GM10248 (cell line): Measurements from ENCODE around the gene MAD1L1.

Source experiments
- CTCF ChIA-PET: fragments of 300-600 bp; sonication (Branson Sonifier 250); formaldehyde crosslinking; extraction: SDS; loops from one replicate; lab custom pipeline; 2021; ENCODE audit warnings: antibody characterized with exemption; lab: Yijun Ruan, JAX
- POLR2A ChIA-PET: fragments of 350-650 bp; sonication (Branson Sonifier 250); formaldehyde crosslinking; extraction: SDS; loops from one replicate; lab custom pipeline; 2020; ENCODE audit warnings: antibody characterized with exemption; lab: Yijun Ruan, JAX
- DNase-seq: peaks from one replicate; pipeline ENCODE4 v3.0.0; 2012; ENCODE audit errors: extremely low spot score
- CTCF ChIP-seq: IDR thresholded peaks from 2 replicates; pipeline ENCODE4 v1.5.1; 2012; ENCODE audit warnings: mild to moderate bottlenecking, low read depth; ENCODE audit errors: extremely low read depth, missing control alignments, control extremely low read depth

The MAD1L1 gene

GRCh38 chr7:2139004-2139699 is 93.6 kb downstream of the MAD1L1 start:
- ChIA-PET CTCF (no interaction called here), POLR2A (no interaction called here)
- no peak for TF ChIP-seq CTCF
- no peak for DNase-seq

DNA sequence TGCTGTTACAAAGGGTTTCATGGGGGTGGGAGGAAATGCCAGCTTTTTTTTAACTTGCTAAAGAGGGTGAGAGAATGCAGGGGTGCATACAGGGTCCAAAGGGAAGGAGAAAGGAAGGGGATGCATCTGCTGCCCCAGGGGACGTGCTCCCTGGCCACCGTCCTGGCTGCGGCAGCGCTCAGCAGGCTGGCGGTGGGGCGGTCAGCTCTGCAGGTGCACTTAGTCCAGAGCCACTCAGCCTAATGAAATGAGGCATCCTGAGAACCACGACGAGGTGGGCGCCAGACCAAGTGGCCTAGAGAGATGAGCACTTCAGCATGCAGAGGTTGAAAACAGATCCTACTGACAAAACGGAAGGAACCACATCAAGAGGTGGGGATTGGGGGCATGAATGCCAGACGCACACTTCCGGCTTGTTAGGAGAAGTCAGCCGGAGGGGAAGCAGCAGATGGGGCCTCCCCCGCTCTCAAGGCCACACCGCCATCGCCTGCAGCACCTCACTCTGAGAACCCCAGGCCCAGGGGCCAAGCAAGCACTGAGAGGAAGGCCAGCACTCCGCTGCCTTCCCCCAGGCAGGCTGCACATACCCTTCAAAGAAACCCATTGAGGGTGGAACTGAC is 94.5 kb downstream of the MAD1L1 start:
- ChIA-PET CTCF (no interaction called here), POLR2A (no interaction called here)
- peak; percentile 86 for DNase-seq
- no peak for TF ChIP-seq CTCF

DNA sequence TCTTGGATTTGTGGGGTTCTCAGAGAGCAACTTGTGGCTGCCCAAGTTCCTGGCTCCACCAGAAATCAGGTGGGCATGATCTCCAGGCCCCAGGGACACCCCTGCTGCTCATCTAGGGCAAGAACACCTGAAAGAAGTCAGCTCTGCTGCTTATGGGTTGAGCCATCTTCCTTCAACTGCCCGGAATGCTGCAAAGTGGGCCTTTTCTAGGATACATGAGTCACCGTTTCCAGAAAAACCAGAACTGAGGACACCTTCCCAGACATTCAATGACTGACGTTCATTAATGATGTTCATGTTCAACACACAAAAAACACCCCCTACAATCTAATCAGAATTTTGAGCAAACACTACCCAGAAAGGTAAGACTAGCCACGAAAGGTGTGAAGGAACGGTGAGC is 98.0 kb downstream of the MAD1L1 start:
- CTCF ChIA-PET, result interaction anchor here (0.9 kb wide), 1 partner anchor 31 kb away, joined by 3 read pairs; no protein-coding TSS in a partner anchor
- POLR2A ChIA-PET, result interaction anchor here (0.6 kb wide), 1 partner anchor 107 kb away, joined by 3 read pairs; the partner anchor contains the start of genes MRM2 and NUDT1
- DNase-seq, result no peak
- no peak for TF ChIP-seq CTCF

DNA sequence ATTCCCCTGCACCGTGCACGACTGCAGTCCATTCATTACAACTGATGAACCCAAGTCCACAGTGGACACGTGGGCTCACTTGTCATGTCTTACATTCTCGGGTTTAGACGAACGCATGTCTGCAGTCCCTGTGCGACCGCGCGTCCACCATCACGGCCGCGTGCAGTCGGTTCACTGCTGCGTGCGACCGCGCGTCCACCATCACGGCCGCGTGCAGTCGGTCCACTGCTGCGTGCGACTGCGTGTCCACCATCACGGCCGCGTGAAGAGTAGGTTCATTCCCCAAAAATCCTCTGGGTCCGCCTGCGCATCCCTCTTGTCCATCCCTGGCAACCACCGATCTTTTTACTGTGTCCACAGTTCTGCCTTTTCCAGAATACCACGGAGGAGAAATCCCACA is 100.5 kb downstream of the MAD1L1 start:
- POLR2A ChIA-PET, result no interaction called here
- no peak for TF ChIP-seq CTCF
- no peak for DNase-seq
- CTCF ChIA-PET, result no interaction called here

- ChIA-PET POLR2A (no interaction called here), CTCF (no interaction called here)
- no peak for DNase-seq
- TF ChIP-seq CTCF, result no peak
Observed at GRCh38 chr7:2131800-2132199, 100.9 kb downstream of the MAD1L1 start.

GRCh38 chr7:2131341-2131740 is 101.4 kb downstream of the MAD1L1 start:
- ChIA-PET POLR2A (no interaction called here), CTCF (interaction anchor here (1.4 to 1.8 kb wide), 2 partner anchors 27 to 216 kb away, joined by 3 to 4 read pairs; no protein-coding TSS in a partner anchor)

More at GRCh38 chr7:2131341-2131740, 101.4 kb downstream of the MAD1L1 start:
- no peak for DNase-seq
- TF ChIP-seq CTCF, result no peak
